ENCODE data around the gene IQCH. TPM values are rescaled to one million over a fixed set of nuclear protein-coding genes. Genes with fewer than 3 reads are reported as not detected.

The IQCH gene
- total and polyA plus RNA-seq, 9 of the 15 experiments (the other 6 are each of a cell fraction or from before 2014, with no cell fraction given) = 1.8 to 3.9 (median 2.7) TPM

DNA sequence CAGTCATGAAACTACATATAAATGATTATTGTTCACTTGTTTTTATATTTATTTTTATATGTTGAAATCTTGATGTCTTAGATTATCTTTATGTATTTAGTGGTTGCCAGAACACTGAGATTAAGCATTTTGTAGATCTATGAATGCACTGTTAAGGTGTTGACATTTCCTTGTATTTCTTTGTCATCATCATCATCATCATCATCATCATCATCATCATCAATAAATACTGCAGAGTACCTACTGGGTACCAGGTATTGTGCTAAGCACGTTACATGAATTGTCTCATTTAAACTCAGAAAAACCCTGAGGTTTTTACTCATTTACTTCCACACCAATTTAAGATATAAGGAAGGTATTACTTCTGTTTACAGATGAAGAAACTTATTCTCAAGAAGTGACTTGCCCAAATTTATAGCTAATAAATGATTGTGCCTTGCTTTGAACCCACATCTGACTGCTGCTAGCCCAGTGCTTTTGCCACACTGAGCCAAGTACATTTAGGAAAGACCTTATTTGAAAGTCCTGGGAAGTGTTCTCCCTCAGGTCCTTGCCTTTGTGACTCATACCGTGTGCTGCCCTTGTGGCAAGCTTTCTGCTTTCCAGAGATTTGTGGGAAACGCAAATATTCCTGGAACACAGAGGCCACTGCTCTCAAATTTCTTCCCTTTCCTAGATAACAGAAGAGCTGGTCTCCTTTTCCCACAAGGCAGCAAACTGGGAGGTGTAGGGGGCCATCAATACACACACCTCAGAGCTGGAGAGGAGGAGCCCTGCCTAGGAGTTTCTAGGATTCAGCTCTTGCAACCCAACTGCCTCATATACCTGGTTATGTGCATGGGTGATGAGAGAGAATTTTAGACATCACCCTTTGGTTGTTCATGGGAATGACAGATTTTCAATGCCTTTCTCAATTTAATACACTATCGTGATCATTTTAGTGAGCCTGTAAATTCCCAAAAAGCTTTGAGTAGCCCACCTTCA, 150.9 kb downstream of the IQCH start:
- peak; percentile 42; the same call in 2 of the 3 replicates for ATAC-seq
- Histone ChIP-seq H4K20me1 (replicated peaks; ENCODE audit: control insufficient read depth, insufficient read depth, low read length) (no peaks in the 10 kb centered on the region), H3K27me3 (ENCODE audit: control insufficient read depth in 2 of 2, insufficient read depth in 2 of 2, low read length in 2 of 2) (no peaks in the 10 kb centered on the region), H3K4me3 (no peak overlapping the region), H3K9ac (ENCODE audit: insufficient read depth in 1 of 2, low read depth in 2 of 2, low read length in 2 of 2) (peak overlapping the region in 1 of 2 experiments; percentile 19; a peak in 3 of 4 replicates), H3K36me3 (ENCODE audit: control insufficient read depth, insufficient read depth, low read length) (no peaks in the 10 kb centered on the region), H3K9me1 (ENCODE audit: control insufficient read depth, insufficient read depth, low read length) (no peaks in the 10 kb centered on the region), H3K9me3 (replicated peaks; ENCODE audit: control insufficient read depth, insufficient read depth, low read depth, low read length) (no peaks in the 10 kb centered on the region), H3K79me2 (ENCODE audit: control insufficient read depth, insufficient read depth, low read length) (no peaks in the 10 kb centered on the region), H2AFZ (ENCODE audit: low read depth, low read length) (peak overlapping the region; percentile 92), H3K4me2 (ENCODE audit: insufficient read depth, low read length) (peak overlapping the region; percentile 36), H3K4me1 (replicated peaks in 1 of 2; ENCODE audit: control insufficient read depth in 2 of 2, insufficient read depth in 2 of 2, low read length in 2 of 2) (peaks cover 4 to 41% of the 10 kb centered on the region in 2 experiments; a peak in 4 of 5 replicates), H3K27ac (ENCODE audit: extremely low read depth, low read depth, low read length) (peak overlapping the region; percentile 73; the same call in 2 of the 3 replicates)
- intact Hi-C loops (cut with micrococcal nuclease) (no loop called here), in situ Hi-C loops (cut with MboI) (no loop called here)
- 24% methylated on average over 4 of the region's 4 CpGs for WGBS (ENCODE audit: insufficient coverage, low coverage, missing lambda C conversion rate)
- CTCF ChIA-PET (ENCODE audit: low intra/inter-chr PET ratio) = no interaction called here
- no peak for FAIRE-seq
- DNase-seq (ENCODE audit: extremely low read depth in 1 of 4, low spot score in 3 of 4) = peak in 2 of 4 experiments; percentile 11 to 39
- TF ChIP-seq ZNF354B (CRISPR knock-in tag; IDR thresholded peaks at IDR 0.05) = no peak
- no peak for TF ChIP-seq ZBTB17 (CRISPR knock-in tag; IDR thresholded peaks at IDR 0.05)
- TF ChIP-seq JUND (IDR thresholded peaks at IDR 0.05; ENCODE audit: borderline replicate concordance, low read depth, low read length) = peak; percentile 55; the same call in 1 of the 2 replicates
- no peak; the same call in 2 of the 3 replicates for TF ChIP-seq JUND (tag; IDR thresholded peaks at IDR 0.05; ENCODE audit: borderline replicate concordance, low read depth, low read length)
- POLR2A ChIA-PET = interaction anchor here (0.6 to 2.1 kb wide), 9 partner anchors 9 to 1566 kb away, joined by 3 to 11 read pairs (median 3); no protein-coding TSS in a partner anchor
- no TSS peak for BruUV-seq (replicated peaks)

Data from K562 (cell line).